IMR-90 (cell line): ENCODE results near the gene CLPSL2. TPM values are rescaled to one million over a fixed set of nuclear protein-coding genes. Genes with fewer than 3 reads are reported as not detected.

Experiments used
- ATAC-seq: fragments of 200-7000 bp; cut with Tn5 transposase; 2 replicates; pipeline ENCODE4 v1.9.1; 2020; ENCODE audit warnings: low read depth, mild to moderate bottlenecking, moderate library complexity
- BruUV-seq: library from RNA; stranded (reverse); fragments of 400-500 nt; replicated peaks from 2 replicates; lab custom pipeline; 2021; lab: Mats Ljungman, UMichigan
- CTCF ChIA-PET: fragments of 300-600 bp; formaldehyde crosslinking; extraction: SDS; loops from one replicate; lab custom pipeline; 2021; ENCODE audit warnings: antibody characterized with exemption; lab: Yijun Ruan, JAX
- POLR2A ChIA-PET: fragments of 300-600 bp; sonication (Branson Sonifier 250); formaldehyde crosslinking; loops from one replicate; lab custom pipeline; 2022; ENCODE audit warnings: antibody characterized with exemption; ENCODE audit not compliant: unreplicated experiment; lab: Charles Lee
- DNase-seq: peaks from one replicate; pipeline ENCODE4 v3.0.0; 2013
- H2AFZ ChIP-seq: replicated peaks from 2 replicates; pipeline ENCODE3; 2013; ENCODE audit warnings: low read length, mild to moderate bottlenecking; ENCODE audit not compliant: poor library complexity
- H2AK5ac ChIP-seq: 2 replicates; pipeline ENCODE4 v1.6.1; 2013; ENCODE audit warnings: low read depth, low read length, inconsistent platforms
- H2AK9ac ChIP-seq: replicated peaks from 2 replicates; pipeline ENCODE3; 2013; ENCODE audit warnings: mild to moderate bottlenecking, low read depth, low read length, moderate library complexity; ENCODE audit not compliant: poor library complexity
- H2BK120ac ChIP-seq: 2 replicates; pipeline ENCODE4 v1.6.1; 2013; ENCODE audit warnings: low read depth, low read length, inconsistent platforms
- H2BK15ac ChIP-seq: 3 replicates; pipeline ENCODE4 v1.6.1; 2013; ENCODE audit warnings: low read depth, low read length, inconsistent platforms
- H2BK20ac ChIP-seq: 2 replicates; pipeline ENCODE4 v1.6.1; 2013; ENCODE audit warnings: low read depth, mild to moderate bottlenecking, inconsistent platforms, low read length, moderate library complexity
- H2BK5ac ChIP-seq: 2 replicates; pipeline ENCODE4 v1.6.1; 2013; ENCODE audit warnings: mild to moderate bottlenecking, low read depth, low read length, inconsistent platforms; ENCODE audit not compliant: poor library complexity, severe bottlenecking
- H3K14ac ChIP-seq: replicated peaks from 2 replicates; pipeline ENCODE4 v1.6.1; 2013; ENCODE audit warnings: low read depth, low read length, inconsistent platforms
- H3K18ac ChIP-seq: 2 replicates; pipeline ENCODE4 v1.6.1; 2013; ENCODE audit warnings: low read depth, low read length, control low read depth
- H3K23ac ChIP-seq: 2 replicates; pipeline ENCODE4 v1.6.1; 2013; ENCODE audit warnings: low read depth, low read length, inconsistent platforms
- H3K27ac ChIP-seq: 2 replicates; pipeline ENCODE4 v1.5.1; 2013; ENCODE audit warnings: mild to moderate bottlenecking, control low read depth, low read length; ENCODE audit not compliant: insufficient read depth
- H3K27me3 ChIP-seq: 2 replicates; pipeline ENCODE4 v1.6.1; 2013; ENCODE audit warnings: low read length; ENCODE audit not compliant: control insufficient read depth, insufficient read depth
- H3K36me3 ChIP-seq: 2 replicates; pipeline ENCODE4 v1.6.1; 2013; ENCODE audit warnings: low read length, mixed read lengths; ENCODE audit not compliant: control insufficient read depth, insufficient read depth
- H3K4ac ChIP-seq: 2 replicates; pipeline ENCODE4 v1.6.1; 2013; ENCODE audit warnings: low read depth, low read length, inconsistent platforms
- H3K4me1 ChIP-seq: 2 replicates; pipeline ENCODE4 v1.6.1; 2013; ENCODE audit warnings: low read length, mixed read lengths; ENCODE audit not compliant: control insufficient read depth, insufficient read depth
- H3K4me2 ChIP-seq: 2 replicates; pipeline ENCODE4 v1.6.1; 2013; ENCODE audit warnings: low read depth, mild to moderate bottlenecking, control low read depth, low read length, moderate library complexity
- H3K4me3 ChIP-seq: 2 replicates; pipeline ENCODE4 v1.5.1; 2013; ENCODE audit warnings: low read depth, mild to moderate bottlenecking, control low read depth, low read length, moderate library complexity; ENCODE audit not compliant: insufficient read depth
- H3K56ac ChIP-seq: 2 replicates; pipeline ENCODE4 v1.6.1; 2013; ENCODE audit warnings: low read length, inconsistent platforms; ENCODE audit not compliant: insufficient read depth; ENCODE audit errors: extremely low read depth
- H3K79me1 ChIP-seq, 2 experiments: 2 replicates each; pipeline ENCODE4 v1.6.1; 2013; ENCODE audit warnings: low read length in 2 of 2, inconsistent platforms in 1 of 2, low read depth in 1 of 2
- H3K9ac ChIP-seq: 2 replicates; pipeline ENCODE4 v1.6.1; 2013; ENCODE audit warnings: low read depth, low read length, control low read depth
- H3K9me1 ChIP-seq: 2 replicates; pipeline ENCODE4 v1.6.1; 2013; ENCODE audit warnings: low read length, inconsistent platforms; ENCODE audit not compliant: insufficient read depth
- H3K9me3 ChIP-seq: 2 replicates; pipeline ENCODE4 v1.6.1; 2013; ENCODE audit warnings: low read length; ENCODE audit not compliant: control insufficient read depth, insufficient read depth
- H4K20me1 ChIP-seq: 2 replicates; pipeline ENCODE4 v1.6.1; 2013; ENCODE audit warnings: low read length, inconsistent platforms; ENCODE audit not compliant: insufficient read depth
- H4K5ac ChIP-seq: 2 replicates; pipeline ENCODE4 v1.6.1; 2013; ENCODE audit warnings: mild to moderate bottlenecking, low read depth, low read length, control low read depth
- H4K8ac ChIP-seq, 2 experiments: 2 replicates each; pipeline ENCODE4 v1.6.1; 2013; ENCODE audit warnings: low read depth in 2 of 2, low read length in 2 of 2, control low read depth in 1 of 2, inconsistent platforms in 1 of 2
- H4K91ac ChIP-seq: 2 replicates; pipeline ENCODE4 v1.6.1; 2013; ENCODE audit warnings: low read depth, low read length, inconsistent platforms; ENCODE audit not compliant: insufficient read depth
- BHLHE40 ChIP-seq: fragments of 150-350 bp; IDR thresholded peaks from 2 replicates; pipeline ENCODE4 v1.6.1; 2016; ENCODE audit warnings: mild to moderate bottlenecking, low read depth, low read length
- CEBPB ChIP-seq: IDR thresholded peaks from 2 replicates; pipeline ENCODE4 v1.6.1; 2012; ENCODE audit warnings: low read depth, low read length, improper control_type of control experiment
- CHD1 ChIP-seq: IDR thresholded peaks from 2 replicates; pipeline ENCODE4 v1.6.1; 2012; ENCODE audit warnings: low read depth, low read length, improper control_type of control experiment
- CTCF ChIP-seq: conservative IDR thresholded peaks from 2 replicates; pipeline ENCODE4 v1.5.1; 2012; ENCODE audit warnings: mild to moderate bottlenecking, low read depth, low read length, improper control_type of control experiment
- FOS ChIP-seq: fragments of 150-350 bp; IDR thresholded peaks from 2 replicates; pipeline ENCODE4 v1.6.1; 2016; ENCODE audit warnings: low read depth, low read length
- MAZ ChIP-seq: IDR thresholded peaks from 2 replicates; pipeline ENCODE4 v1.6.1; 2012; ENCODE audit warnings: low read depth, mild to moderate bottlenecking, low read length, improper control_type of control experiment, moderate library complexity, borderline replicate concordance
- NFE2L2 ChIP-seq: fragments of 150-350 bp; IDR thresholded peaks from 2 replicates; pipeline ENCODE4 v1.6.1; 2016; ENCODE audit warnings: low read depth, mild to moderate bottlenecking, low read length
- POLR2A ChIP-seq: IDR thresholded peaks from 2 replicates; pipeline ENCODE4 v1.6.1; 2012; ENCODE audit warnings: mild to moderate bottlenecking, low read depth, low read length
- RAD21 ChIP-seq: IDR thresholded peaks from 2 replicates; pipeline ENCODE4 v1.6.1; 2012; ENCODE audit warnings: low read length, improper control_type of control experiment
- RFX5 ChIP-seq: IDR thresholded peaks from 2 replicates; pipeline ENCODE4 v1.8.0; 2012; ENCODE audit warnings: low read depth, mild to moderate bottlenecking, low read length, moderate library complexity
- WGBS, 2 experiments: methylation state at CpG; one replicate each; pipeline versions ENCODE4 v1.1.5 to v1.1.7; 2013; ENCODE audit warnings: missing lambda C conversion rate in 2 of 2; ENCODE audit not compliant: insufficient read length in 1 of 2; ENCODE audit errors: extremely low coverage in 2 of 2; 5-methylcytosine and 5-hydroxymethylcytosine counted together
- dilution Hi-C: fragments of 300-500 bp; cut with HindIII; formaldehyde crosslinking; loops from one replicate; pipeline ENCODE4 v1.14.3; 2018; ENCODE audit warnings: low sequenced_read_pairs; ENCODE audit not compliant: unreplicated experiment
- in situ Hi-C: fragments of 300-500 bp; cut with MboI; formaldehyde crosslinking; loops from 3 replicates; pipeline ENCODE4 v1.14.3; 2019; ENCODE audit warnings: low sequenced_read_pairs, inconsistent platforms, mixed read lengths
- intact Hi-C: fragments of 100-400 bp; cut with micrococcal nuclease; formaldehyde crosslinking; loops from 2 replicates; pipeline ENCODE4 v1.10.0; 2022
- polyA plus RNA-seq, 3 experiments: library from polyadenylated mRNA; depleted of rRNA; stranded (reverse); fragments of >200 nt; gene quantifications; 2 replicates each; pipeline ENCODE4 v1.2.3, GENCODE V29; 2012; ENCODE audit warnings: low replicate concordance in 1 of 3
- total RNA-seq: library from RNA; depleted of rRNA; stranded (reverse); fragments of >200 nt; gene quantifications from 2 replicates; pipeline ENCODE4 v1.2.3, GENCODE V29; 2012

The CLPSL2 gene
- total and polyA plus RNA-seq, 2 of the 4 experiments (the other 2 are of a cell fraction): not detected

GRCh38 chr6:35728683-35729678 is 47.4 kb upstream of the CLPSL2 start:
- no peak for TF ChIP-seq POLR2A
- no peak for TF ChIP-seq RAD21
- TF ChIP-seq CHD1: no peak
- TF ChIP-seq CTCF: no peak
- TF ChIP-seq RFX5: no peak
- TF ChIP-seq MAZ: no peak
- no peak for TF ChIP-seq NFE2L2
- TF ChIP-seq CEBPB: no peak
- TF ChIP-seq BHLHE40: no peak
- no peak for TF ChIP-seq FOS

More at GRCh38 chr6:35728683-35729678, 47.4 kb upstream of the CLPSL2 start:
- Histone ChIP-seq H2BK120ac (peak overlapping the region; percentile 74; the same call in 1 of the 2 replicates), H3K4me2 (peak overlapping the region; percentile 91; the same call in 1 of the 2 replicates), H4K5ac (peak overlapping the region; percentile 38; the same call in 1 of the 2 replicates), H3K14ac (peak overlapping the region; percentile 88), H3K27me3 (no peaks in the 10 kb centered on the region), H3K9me3 (no peaks in the 10 kb centered on the region), H3K56ac (no peak overlapping the region), H2BK20ac (peak overlapping the region; percentile 51; the same call in 1 of the 2 replicates), H4K20me1 (no peaks in the 10 kb centered on the region), H3K9me1 (peaks cover 12% of the 10 kb centered on the region), H3K79me1 (no peaks in the 10 kb centered on the region), H3K4me1 (peaks cover 16% of the 10 kb centered on the region), H3K36me3 (no peaks in the 10 kb centered on the region), H4K91ac (no peak overlapping the region), H3K9ac (peak overlapping the region; percentile 71; the same call in 1 of the 2 replicates), H2AFZ (peak overlapping the region; percentile 88), H2BK15ac (peak overlapping the region; percentile 69; the same call in 1 of the 3 replicates), H3K4me3 (no peak overlapping the region), H3K23ac (no peak overlapping the region), H2AK5ac (peak overlapping the region; percentile 90), H3K4ac (peak overlapping the region; percentile 75; the same call in 1 of the 2 replicates), H2AK9ac (peak overlapping the region; percentile 68), H2BK5ac (no peak overlapping the region), H3K18ac (peak overlapping the region; percentile 63; the same call in 1 of the 2 replicates), H3K27ac (no peak overlapping the region), H4K8ac (peak overlapping the region; percentile 78 to 88; a peak in 2 of 4 replicates)
- ChIA-PET CTCF (no interaction called here), POLR2A (no interaction called here)
- BruUV-seq: no TSS peak
- in situ Hi-C loops (loop anchor here (5.0 to 25.0 kb wide), 2 partner anchors 37 to 417 kb away; no protein-coding TSS in a partner anchor), dilution Hi-C loops (no loop called here), intact Hi-C loops (no loop called here)
- ATAC-seq (no peak), DNase-seq (no peak)
- WGBS, 2 experiments: 72% methylated on average over 5 of the region's 12 CpGs; no CpG with 5 or more reads in 1 of the 2 experiments
